Mucosa of stomach (tissue), 1 donor: ENCODE results near the gene TH.

Source experiments
- H3K27me3 ChIP-seq: one replicate; pipeline ENCODE4 v1.7.0; 2013; ENCODE audit warnings: mild to moderate bottlenecking, low read length; ENCODE audit not compliant: control insufficient read depth, insufficient read depth
- H3K36me3 ChIP-seq: one replicate; pipeline ENCODE4 v1.7.0; 2013; ENCODE audit warnings: low read length; ENCODE audit not compliant: control insufficient read depth, insufficient read depth
- H3K4me1 ChIP-seq: one replicate; pipeline ENCODE4 v1.7.0; 2013; ENCODE audit warnings: mild to moderate bottlenecking, low read length; ENCODE audit not compliant: control insufficient read depth, insufficient read depth
- H3K4me3 ChIP-seq: one replicate; pipeline ENCODE4 v1.7.0; 2013; ENCODE audit warnings: low read length
- H3K9ac ChIP-seq: one replicate; pipeline ENCODE4 v1.7.0; 2013; ENCODE audit warnings: mild to moderate bottlenecking, low read length, moderate library complexity
- H3K9me3 ChIP-seq: one replicate; pipeline ENCODE4 v1.7.0; 2013; ENCODE audit warnings: mild to moderate bottlenecking, low read length, moderate library complexity; ENCODE audit not compliant: control insufficient read depth
- donor health status: Pancreatic carcinoma.

The TH gene

GRCh38 chr11:2213890-2214526 lies 42.4 kb upstream of the TH start:
- Histone ChIP-seq H3K27me3 (peaks cover 12% of the 10 kb centered on the region), H3K4me1 (peaks cover 37% of the 10 kb centered on the region), H3K36me3 (no peaks in the 10 kb centered on the region), H3K9me3 (no peaks in the 10 kb centered on the region), H3K9ac (no peak overlapping the region), H3K4me3 (no peak overlapping the region)

DNA sequence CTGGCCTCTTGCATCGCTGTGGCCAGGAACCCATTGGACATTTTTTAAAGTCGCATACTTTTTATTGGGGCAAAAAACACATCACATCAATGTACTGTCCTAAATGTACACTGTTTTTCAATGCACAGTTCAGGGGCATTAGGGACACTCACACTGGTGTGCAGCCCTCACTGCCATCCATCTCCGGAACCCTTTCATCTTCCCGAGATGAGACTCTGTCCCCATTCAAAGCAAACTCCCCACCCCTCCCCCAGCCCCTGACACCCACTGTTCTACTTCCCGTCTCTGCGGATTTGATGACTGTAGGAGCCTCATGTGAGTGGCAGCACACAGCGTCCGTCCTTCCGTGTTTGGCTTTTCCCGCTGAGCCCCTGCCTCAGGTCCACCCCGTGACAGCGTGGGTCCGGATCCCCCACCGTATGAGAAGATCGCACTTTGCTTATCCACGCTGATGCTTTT lies 41.8 kb upstream of the TH start:
- no peaks in the 10 kb centered on the region for H3K36me3 ChIP-seq

GRCh38 chr11:2212411-2213251 lies 41.0 kb upstream of the TH start:
- Histone ChIP-seq H3K27me3 (peaks cover 15% of the 10 kb centered on the region), H3K4me1 (peaks cover 45% of the 10 kb centered on the region), H3K9ac (no peak overlapping the region), H3K9me3 (no peaks in the 10 kb centered on the region), H3K4me3 (no peak overlapping the region), H3K36me3 (no peaks in the 10 kb centered on the region)

More for the DNA sequence above, 41.8 kb upstream of the TH start:
- Histone ChIP-seq H3K4me3 (no peak overlapping the region), H3K4me1 (peaks cover 41% of the 10 kb centered on the region), H3K9ac (no peak overlapping the region), H3K27me3 (peaks cover 12% of the 10 kb centered on the region), H3K9me3 (no peaks in the 10 kb centered on the region)

- Histone ChIP-seq H3K9ac (no peak overlapping the region), H3K4me1 (peaks cover 35% of the 10 kb centered on the region), H3K9me3 (no peaks in the 10 kb centered on the region), H3K36me3 (no peaks in the 10 kb centered on the region), H3K27me3 (peaks cover 4% of the 10 kb centered on the region), H3K4me3 (no peak overlapping the region)
These were observed 39.7 kb upstream of the TH start for GRCh38 chr11:2211113-2211971.

- Histone ChIP-seq H3K27me3 (peaks cover 3% of the 10 kb centered on the region), H3K36me3 (no peaks in the 10 kb centered on the region), H3K9me3 (no peaks in the 10 kb centered on the region), H3K9ac (no peak overlapping the region), H3K4me3 (no peak overlapping the region), H3K4me1 (peaks cover 38% of the 10 kb centered on the region)
These were observed 38.9 kb upstream of the TH start for GRCh38 chr11:2210366-2211112.

DNA sequence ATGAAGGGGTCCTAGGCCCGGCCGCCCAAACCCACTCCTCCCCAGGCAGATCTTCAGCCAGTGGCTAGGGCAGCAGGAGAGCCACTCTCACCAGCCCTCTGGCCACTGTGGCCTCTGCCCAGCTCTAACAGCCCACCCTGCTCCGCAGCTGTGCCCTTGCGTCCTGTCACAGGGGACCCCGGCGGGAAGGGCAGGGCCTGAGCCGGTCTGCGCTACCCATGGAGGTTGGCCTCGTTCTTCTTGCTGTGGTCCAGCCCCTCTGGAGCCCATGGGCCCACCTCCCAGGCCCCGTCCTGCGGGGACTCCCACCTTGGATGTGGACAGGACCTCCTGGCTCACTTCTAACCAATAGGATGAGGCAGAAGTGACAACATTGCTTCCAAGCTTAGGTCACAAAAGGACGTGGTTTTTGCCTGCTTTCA lies 38.3 kb upstream of the TH start:
- Histone ChIP-seq H3K27me3 (peaks cover 3% of the 10 kb centered on the region), H3K4me3 (no peak overlapping the region), H3K36me3 (no peaks in the 10 kb centered on the region), H3K4me1 (peaks cover 38% of the 10 kb centered on the region), H3K9me3 (no peaks in the 10 kb centered on the region), H3K9ac (no peak overlapping the region)

DNA sequence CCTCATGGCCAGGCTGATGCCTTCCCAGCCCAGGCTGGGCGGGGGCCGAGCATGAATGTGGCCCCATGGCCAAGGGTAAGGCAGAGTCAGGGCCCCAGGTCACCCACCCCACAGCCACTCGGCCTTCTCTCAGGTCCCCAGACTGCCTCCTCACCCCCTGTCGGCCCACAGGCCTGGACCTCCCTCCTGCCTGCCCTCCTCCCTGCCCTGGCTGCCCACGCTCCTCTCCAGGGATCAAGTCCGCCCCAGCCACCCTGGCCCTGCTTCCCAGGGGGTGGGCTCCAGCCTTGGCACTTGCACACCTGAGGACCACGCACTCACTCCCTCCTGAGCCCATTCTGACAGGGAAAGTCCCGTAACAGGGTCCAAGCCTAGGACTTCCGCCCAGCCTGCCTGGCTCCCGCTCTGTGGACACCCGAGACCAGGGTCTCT lies 37.8 kb upstream of the TH start:
- H3K4me3 ChIP-seq: no peak overlapping the region
- no peak overlapping the region for H3K9ac ChIP-seq
- peaks cover 9% of the 10 kb centered on the region for H3K27me3 ChIP-seq
- no peaks in the 10 kb centered on the region for H3K36me3 ChIP-seq
- no peaks in the 10 kb centered on the region for H3K9me3 ChIP-seq
- H3K4me1 ChIP-seq: peaks cover 38% of the 10 kb centered on the region

DNA sequence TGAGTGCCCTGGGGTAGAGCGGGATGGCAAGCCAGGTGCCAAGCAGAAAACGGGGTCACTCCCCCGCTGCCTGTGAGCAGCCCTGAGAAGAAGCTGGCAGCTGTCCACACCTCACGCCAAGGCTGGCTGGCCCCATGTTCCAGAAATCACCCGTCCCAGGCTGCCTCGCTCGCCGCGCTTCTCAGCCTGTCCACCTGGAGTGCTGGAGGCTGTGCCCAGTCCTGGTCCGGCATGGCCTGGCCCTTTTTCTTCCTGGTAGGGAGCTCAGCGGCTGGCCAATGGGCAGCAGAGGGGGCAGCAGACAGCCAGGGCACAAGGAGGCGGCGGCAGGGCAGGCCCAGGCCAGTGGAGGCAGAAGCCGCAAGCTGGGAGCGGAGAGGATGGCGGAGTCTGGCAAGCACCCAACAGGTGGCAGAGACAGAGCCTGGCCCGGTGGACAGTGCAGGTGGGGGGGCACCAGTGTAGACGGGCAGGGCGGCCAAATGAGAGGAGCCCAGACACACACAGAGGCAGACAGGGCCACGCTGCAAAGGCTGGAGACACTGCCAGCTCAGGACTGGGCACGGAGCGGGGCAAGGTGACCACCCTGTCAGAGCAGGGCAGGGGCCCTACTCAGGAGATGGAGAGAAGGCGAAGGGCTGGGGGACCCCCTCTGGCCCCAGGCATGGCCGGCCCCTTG lies 37.2 kb upstream of the TH start:
- H3K9me3 ChIP-seq: no peaks in the 10 kb centered on the region
- no peaks in the 10 kb centered on the region for H3K36me3 ChIP-seq
- H3K9ac ChIP-seq: no peak overlapping the region
- peaks cover 39% of the 10 kb centered on the region for H3K4me1 ChIP-seq
- H3K27me3 ChIP-seq: peaks cover 9% of the 10 kb centered on the region
- no peak overlapping the region for H3K4me3 ChIP-seq

- Histone ChIP-seq H3K27me3 (peaks cover 15% of the 10 kb centered on the region), H3K4me3 (no peak overlapping the region), H3K9ac (no peak overlapping the region), H3K36me3 (no peaks in the 10 kb centered on the region), H3K9me3 (no peaks in the 10 kb centered on the region), H3K4me1 (peaks cover 47% of the 10 kb centered on the region)
These were observed 36.4 kb upstream of the TH start for GRCh38 chr11:2207773-2208621.

- H3K4me1 ChIP-seq: peaks cover 49% of the 10 kb centered on the region
- H3K36me3 ChIP-seq: no peaks in the 10 kb centered on the region
- H3K4me3 ChIP-seq: no peak overlapping the region
- H3K9ac ChIP-seq: no peak overlapping the region
- H3K9me3 ChIP-seq: no peaks in the 10 kb centered on the region
- peaks cover 15% of the 10 kb centered on the region for H3K27me3 ChIP-seq
These were observed 35.6 kb upstream of the TH start for GRCh38 chr11:2207212-2207611.
